Nephron progenitor cell (in vitro differentiated cells): ENCODE results near the gene NFAM1.

Source experiments
- DNase-seq: peaks from one replicate; pipeline ENCODE4 v3.0.0; 2021
- H3K27ac Mint-ChIP-seq: 2 replicates; pipeline ENCODE4 v1.8.0; 2021; ENCODE audit warnings: mild to moderate bottlenecking, moderate library complexity, mixed read lengths
- H3K27me3 Mint-ChIP-seq: 2 replicates; pipeline ENCODE4 v1.8.0; 2021; ENCODE audit warnings: mild to moderate bottlenecking, low read depth, mixed read lengths; ENCODE audit not compliant: poor library complexity
- H3K36me3 Mint-ChIP-seq: 2 replicates; pipeline ENCODE4 v1.8.0; 2021; ENCODE audit warnings: low read depth, mixed read lengths
- H3K4me1 Mint-ChIP-seq: 2 replicates; pipeline ENCODE4 v1.8.0; 2021; ENCODE audit warnings: mixed read lengths
- H3K4me3 Mint-ChIP-seq: 2 replicates; pipeline ENCODE4 v1.8.0; 2021; ENCODE audit warnings: mild to moderate bottlenecking, moderate library complexity, mixed read lengths
- H3K9me3 Mint-ChIP-seq: 2 replicates; pipeline ENCODE4 v1.8.0; 2021; ENCODE audit warnings: mild to moderate bottlenecking, moderate library complexity, mixed read lengths
- TF ChIP-seq, protein P1 (sequence below): fragments of 200-600 bp; sonication (generic); IDR thresholded peaks from 2 replicates; pipeline ENCODE4 v1.5.0; 2021; ENCODE audit warnings: antibody characterized with exemption

NFAM1 gene

GRCh38 chr22:42371501-42371900 lies 60.7 kb downstream of the NFAM1 start:
- no peaks in the 10 kb centered on the region for H3K9me3 Mint-ChIP-seq
- no peak overlapping the region for H3K4me3 Mint-ChIP-seq
- no peak for DNase-seq
- H3K4me1 Mint-ChIP-seq: peaks cover 62% of the 10 kb centered on the region
- H3K27me3 Mint-ChIP-seq: peaks cover 69% of the 10 kb centered on the region
- TF ChIP-seq, protein P1, sequence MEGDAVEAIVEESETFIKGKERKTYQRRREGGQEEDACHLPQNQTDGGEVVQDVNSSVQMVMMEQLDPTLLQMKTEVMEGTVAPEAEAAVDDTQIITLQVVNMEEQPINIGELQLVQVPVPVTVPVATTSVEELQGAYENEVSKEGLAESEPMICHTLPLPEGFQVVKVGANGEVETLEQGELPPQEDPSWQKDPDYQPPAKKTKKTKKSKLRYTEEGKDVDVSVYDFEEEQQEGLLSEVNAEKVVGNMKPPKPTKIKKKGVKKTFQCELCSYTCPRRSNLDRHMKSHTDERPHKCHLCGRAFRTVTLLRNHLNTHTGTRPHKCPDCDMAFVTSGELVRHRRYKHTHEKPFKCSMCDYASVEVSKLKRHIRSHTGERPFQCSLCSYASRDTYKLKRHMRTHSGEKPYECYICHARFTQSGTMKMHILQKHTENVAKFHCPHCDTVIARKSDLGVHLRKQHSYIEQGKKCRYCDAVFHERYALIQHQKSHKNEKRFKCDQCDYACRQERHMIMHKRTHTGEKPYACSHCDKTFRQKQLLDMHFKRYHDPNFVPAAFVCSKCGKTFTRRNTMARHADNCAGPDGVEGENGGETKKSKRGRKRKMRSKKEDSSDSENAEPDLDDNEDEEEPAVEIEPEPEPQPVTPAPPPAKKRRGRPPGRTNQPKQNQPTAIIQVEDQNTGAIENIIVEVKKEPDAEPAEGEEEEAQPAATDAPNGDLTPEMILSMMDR: no peak
- no peaks in the 10 kb centered on the region for H3K36me3 Mint-ChIP-seq
- no peak overlapping the region for H3K27ac Mint-ChIP-seq

DNA sequence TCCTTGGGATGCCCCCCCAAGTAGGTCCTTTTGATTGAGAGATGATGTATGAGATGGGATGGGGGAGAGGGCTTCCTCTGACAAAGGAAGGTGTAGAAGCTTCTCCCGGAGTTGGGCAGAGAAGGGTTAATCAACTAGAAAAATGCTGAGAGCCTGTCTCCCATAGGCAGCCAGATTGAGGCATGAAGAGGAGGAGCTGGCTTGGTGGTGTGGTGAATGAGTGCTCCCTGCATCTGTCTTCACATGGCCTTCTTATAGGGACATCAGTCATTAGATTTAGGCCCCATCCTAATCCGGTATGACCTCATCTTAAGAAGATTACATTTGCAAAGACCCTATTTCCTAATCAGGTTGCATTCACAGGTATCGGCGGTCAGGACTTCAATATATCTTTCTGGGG lies 61.1 kb downstream of the NFAM1 start:
- Mint-ChIP-seq H3K4me3 (no peak overlapping the region), H3K36me3 (no peaks in the 10 kb centered on the region), H3K27me3 (peaks cover 73% of the 10 kb centered on the region), H3K9me3 (no peaks in the 10 kb centered on the region), H3K27ac (no peak overlapping the region), H3K4me1 (peaks cover 60% of the 10 kb centered on the region)
- no peak for DNase-seq
- TF ChIP-seq, protein P1: no peak

- H3K27ac Mint-ChIP-seq: no peak overlapping the region
- H3K27me3 Mint-ChIP-seq: peaks cover 78% of the 10 kb centered on the region
- DNase-seq: peak; percentile 92
- TF ChIP-seq, protein P1: no peak
- no peaks in the 10 kb centered on the region for H3K9me3 Mint-ChIP-seq
- peaks cover 67% of the 10 kb centered on the region for H3K4me1 Mint-ChIP-seq
- no peaks in the 10 kb centered on the region for H3K36me3 Mint-ChIP-seq
- peak overlapping the region; percentile 80 for H3K4me3 Mint-ChIP-seq
Observed at GRCh38 chr22:42369250-42370041, 62.8 kb downstream of the NFAM1 start.

DNA sequence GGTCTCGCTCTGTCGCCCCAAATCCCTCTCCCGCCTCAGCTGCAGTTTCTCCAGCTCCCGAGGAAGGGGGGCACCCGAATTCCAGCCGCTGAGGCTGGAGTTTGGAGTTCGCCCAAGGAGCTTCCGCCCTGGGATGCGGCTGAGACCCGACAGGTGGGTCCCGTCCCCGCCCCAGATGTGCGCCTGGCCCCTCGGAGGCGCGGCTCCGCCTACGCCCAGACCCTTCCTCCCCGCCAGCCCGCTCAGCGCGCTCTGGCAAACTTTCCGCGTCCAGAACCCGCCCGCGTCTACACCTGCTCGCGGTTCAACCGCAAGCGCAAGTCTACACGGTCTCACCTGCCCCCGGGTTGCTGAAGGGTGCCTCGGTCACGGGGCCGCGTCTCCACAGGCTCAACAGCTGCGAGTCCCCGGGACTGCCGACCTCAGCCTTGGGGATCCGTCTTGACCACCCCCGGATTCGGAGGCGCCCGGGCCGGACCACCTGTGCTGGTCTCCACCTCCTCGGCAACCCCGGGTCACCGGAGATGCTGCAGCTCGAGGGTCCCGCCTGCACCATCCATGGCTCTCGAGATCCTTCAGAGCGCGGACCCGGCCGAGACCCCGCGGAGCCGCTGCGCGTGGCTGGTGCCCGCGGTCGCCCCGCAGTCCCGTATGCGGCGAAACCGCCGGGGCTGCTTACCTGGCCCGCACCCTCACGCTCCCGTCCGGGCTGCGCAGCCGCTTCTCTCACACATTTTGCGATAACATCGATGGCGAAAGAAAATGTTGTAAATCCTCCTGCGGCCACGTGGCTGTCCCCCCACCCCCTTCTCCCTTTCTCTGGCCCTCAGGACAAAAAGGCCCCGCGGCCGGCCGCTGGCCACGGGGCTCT lies 63.6 kb downstream of the NFAM1 start:
- H3K27me3 Mint-ChIP-seq: peaks cover 80% of the 10 kb centered on the region
- peaks cover 66% of the 10 kb centered on the region for H3K4me1 Mint-ChIP-seq

DNA sequence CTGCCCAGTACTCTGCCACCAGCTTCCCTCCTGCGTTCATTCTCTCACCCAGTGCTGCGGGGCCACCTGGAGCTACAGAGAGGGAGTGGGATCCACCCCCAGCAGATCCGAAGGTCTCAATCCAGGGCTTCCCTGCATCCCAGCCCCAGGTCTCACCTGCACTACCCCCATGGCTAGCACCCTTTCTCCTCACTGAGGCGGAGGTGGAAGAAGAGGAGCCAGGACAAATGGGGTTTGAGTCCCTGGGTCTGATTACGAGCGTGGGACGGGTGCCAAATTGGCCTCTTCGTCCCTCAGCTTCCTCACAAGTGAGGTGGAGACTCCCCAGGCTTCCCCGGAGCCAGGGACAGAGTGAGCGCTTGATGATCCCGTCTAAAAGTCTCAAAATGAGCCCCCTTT lies 64.2 kb downstream of the NFAM1 start:
- Mint-ChIP-seq H3K36me3 (no peaks in the 10 kb centered on the region), H3K27me3 (peaks cover 75% of the 10 kb centered on the region), H3K4me3 (peak overlapping the region; percentile 80), H3K4me1 (peaks cover 60% of the 10 kb centered on the region), H3K9me3 (no peaks in the 10 kb centered on the region), H3K27ac (no peak overlapping the region)
- DNase-seq: no peak
- TF ChIP-seq, protein P1: no peak

More for the DNA sequence above, 63.6 kb downstream of the NFAM1 start:
- peak; percentile 47 for DNase-seq
- TF ChIP-seq, protein P1: no peak
- Mint-ChIP-seq H3K36me3 (no peaks in the 10 kb centered on the region), H3K27ac (no peak overlapping the region), H3K4me3 (peak overlapping the region; percentile 80), H3K9me3 (no peaks in the 10 kb centered on the region)
